K562 (cell line): ENCODE results near the gene ATG10. TPM values are rescaled to one million over a fixed set of nuclear protein-coding genes. Genes with fewer than 3 reads are reported as not detected.

Source experiments
- CSDE1 ChIP-seq, 2 experiments: fragments of 450-650 bp; IDR thresholded peaks; 2 replicates each; pipeline ENCODE4 v1.6.1; 2016; ENCODE audit warnings: mild to moderate bottlenecking in 1 of 2
- ETV1 ChIP-seq: fragments of 450-650 bp; conservative IDR thresholded peaks from 2 replicates; pipeline ENCODE4 v1.6.1; 2016; ENCODE audit warnings: missing genetic modification characterization, control low read depth, low read depth, missing compliant biosample characterization
- FOXP1 ChIP-seq: sonication (generic); formaldehyde crosslinking; IDR thresholded peaks from 2 replicates; pipeline ENCODE4 v1.8.0; 2022; ENCODE audit warnings: mild to moderate bottlenecking, missing genetic modification reagents
- MYC ChIP-seq, 2 experiments: fragments of 250-450 bp in 1 of 2; sonication (Bioruptor Pico) in 1 of 2; IDR thresholded peaks; 2 replicates each; pipeline versions ENCODE4 v1.5.1 to v1.6.1; 2012 to 2021; ENCODE audit warnings: low read depth in 2 of 2, borderline replicate concordance in 1 of 2, improper control_type of control experiment in 1 of 2, low read length in 1 of 2, mild to moderate bottlenecking in 1 of 2, moderate library complexity in 1 of 2
- POLR2A ChIP-seq: fragments of 450-650 bp; conservative IDR thresholded peaks from 2 replicates; pipeline ENCODE4 v1.6.1; 2016
- TARDBP ChIP-seq: fragments of 450-650 bp; IDR thresholded peaks from 2 replicates; pipeline ENCODE4 v1.6.1; 2016
- ZNF12 ChIP-seq: sonication (generic); formaldehyde crosslinking; IDR thresholded peaks from 2 replicates; pipeline ENCODE4 v1.4.0; 2020; ENCODE audit warnings: mild to moderate bottlenecking, missing genetic modification reagents
- ZNF165 ChIP-seq: fragments of 250-450 bp; sonication (Bioruptor Pico); IDR thresholded peaks from 2 replicates; pipeline ENCODE4 v1.4.0; 2020; ENCODE audit warnings: borderline replicate concordance
- ZNF77 ChIP-seq: fragments of 250-450 bp; sonication (Bioruptor Pico); IDR thresholded peaks from 2 replicates; pipeline ENCODE4 v1.5.0; 2020
- polyA plus RNA-seq, 8 experiments: library from polyadenylated mRNA; depleted of rRNA in 4 of 8; stranded (reverse) in 5 of 8; unstranded in 3 of 8; fragments of >200 nt; fragmentation: Nextera tagmentation in 2 of 8; fragmentation: Illumina TruSeq in 1 of 8; extraction: Ambion mirVana in 2 of 8; extraction: Trizol in 1 of 8; gene quantifications; 2 replicates each; pipeline versions ENCODE4 v1.2.1 to v1.2.3, GENCODE V29; 2011 to 2014; ENCODE audit warnings: inconsistent platforms in 1 of 8, missing spikeins in 1 of 8
- total RNA-seq, 7 experiments: library from RNA; depleted of rRNA in 6 of 7; stranded (reverse); fragments of >200 nt in 6 of 7; fragmentation: Illumina TruSeq in 2 of 7; extraction: Trizol in 2 of 7; gene quantifications; 2 replicates each; pipeline versions ENCODE4 v1.2.1 to v1.2.3, GENCODE V29; 2011 to 2021; ENCODE audit warnings: low replicate concordance in 1 of 7
- TF ChIP-seq, protein P1 (sequence below): fragments of 450-650 bp; formaldehyde crosslinking; IDR thresholded peaks from 2 replicates; pipeline ENCODE4 v1.4.0; 2022; ENCODE audit warnings: missing genetic modification characterization
- TF ChIP-seq, protein P2 (sequence below), 2 experiments: IDR thresholded peaks; 2 replicates each; pipeline ENCODE4 v1.6.1; 2011; ENCODE audit warnings: borderline replicate concordance in 1 of 2, control low read depth in 1 of 2, low read depth in 1 of 2, low read length in 1 of 2, mild to moderate bottlenecking in 1 of 2, mixed read lengths in 1 of 2, moderate library complexity in 1 of 2; ENCODE audit not compliant: insufficient read depth in 1 of 2, insufficient read length in 1 of 2, poor library complexity in 1 of 2, severe bottlenecking in 1 of 2; ENCODE audit errors: extremely low read depth in 1 of 2
- TF ChIP-seq, protein P3 (sequence below), 2 experiments: fragments of 250-450 bp in 1 of 2; fragments of 450-650 bp in 1 of 2; sonication (Bioruptor Pico) in 1 of 2; IDR thresholded peaks; 2 replicates each; pipeline versions ENCODE4 v1.6.1 to v1.8.0; 2016 to 2021; ENCODE audit warnings: mild to moderate bottlenecking in 2 of 2, moderate library complexity in 2 of 2, missing compliant biosample characterization in 1 of 2, missing genetic modification characterization in 1 of 2
- TF ChIP-seq, protein P4 (sequence below): sonication (generic); formaldehyde crosslinking; IDR thresholded peaks from 2 replicates; pipeline ENCODE4 v1.8.0; 2022; ENCODE audit warnings: mild to moderate bottlenecking, missing genetic modification reagents
- TF ChIP-seq, protein P5 (sequence below): fragments of 450-650 bp; formaldehyde crosslinking; IDR thresholded peaks from 2 replicates; pipeline ENCODE4 v1.4.0; 2020; ENCODE audit warnings: mild to moderate bottlenecking, moderate library complexity
- TF ChIP-seq, protein P6 (sequence below): fragments of 250-450 bp; sonication (Bioruptor Pico); IDR thresholded peaks from 2 replicates; pipeline ENCODE4 v1.5.1; 2021; ENCODE audit warnings: mild to moderate bottlenecking
- TF ChIP-seq, protein P7 (sequence below): fragments of 250-450 bp; sonication (Bioruptor Pico); IDR thresholded peaks from 2 replicates; pipeline ENCODE4 v1.9.0; 2021; ENCODE audit warnings: mild to moderate bottlenecking, inconsistent platforms

ATG10 gene
- total and polyA plus RNA-seq, 9 of the 15 experiments (the other 6 are each of a cell fraction or from before 2014, with no cell fraction given) = 7.0 to 18.8 (median 14.6) TPM

DNA sequence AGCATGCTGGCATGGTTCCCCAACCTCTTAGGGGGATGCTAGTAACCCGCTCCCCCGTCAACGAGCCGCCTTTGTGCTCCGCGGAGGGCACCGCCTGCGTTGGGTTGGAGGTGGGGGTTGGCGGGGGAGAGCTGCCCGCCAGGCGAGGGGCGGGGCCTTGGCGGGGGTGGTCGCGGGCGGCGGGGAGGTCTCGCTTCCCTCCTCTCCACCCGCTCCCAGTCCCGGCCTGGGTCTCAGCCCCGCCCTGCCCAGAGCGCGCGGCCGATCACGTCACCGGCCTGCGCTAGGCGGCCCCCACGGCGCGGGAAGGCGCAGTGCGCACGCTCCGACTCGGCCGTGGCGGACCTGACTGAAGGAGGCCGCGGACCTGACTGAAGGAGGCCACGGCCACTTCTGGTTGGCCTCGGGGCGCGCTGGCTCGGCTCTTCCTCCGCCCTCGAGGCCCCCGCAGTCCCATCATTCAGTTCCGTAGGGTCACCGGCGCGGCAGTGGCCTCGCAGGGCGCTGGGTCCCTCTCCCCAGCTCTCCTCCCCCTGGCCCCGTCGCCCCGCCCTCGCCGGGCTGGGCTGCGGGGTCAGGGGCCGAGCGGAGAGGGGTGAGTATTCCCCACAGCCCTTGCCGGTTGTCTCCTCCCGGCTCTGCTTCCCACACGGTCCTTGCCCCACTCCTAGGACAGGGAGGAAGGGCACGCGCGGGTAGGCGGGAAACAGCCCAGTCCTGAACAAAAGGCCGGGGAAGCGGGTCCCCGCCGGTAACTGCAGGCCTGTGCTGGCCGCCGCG is at the start of gene ATG10 (continued):
- TF ChIP-seq FOXP1 (CRISPR knock-in tag) (peak; percentile 99), ETV1 (tag) (0 out of 2 replicates have a peak, but pooled peaks have one; percentile 4), TARDBP (peak; percentile 43; the same call in 1 of the 2 replicates), ZNF165 (CRISPR knock-in tag) (peak; percentile 78; the same call in 1 of the 2 replicates), ZNF77 (CRISPR knock-in tag) (no peak), POLR2A (peak; percentile 94), CSDE1 (IDR thresholded peaks at IDR 0.05) (no peak; a peak in 1 of 4 replicates), ZNF12 (peak; percentile 72; the same call in 1 of the 2 replicates), MYC (IDR thresholded peaks at IDR 0.05; ENCODE audit: low read depth, low read length) (peak; percentile 62), MYC (CRISPR knock-in tag; IDR thresholded peaks at IDR 0.05; ENCODE audit: borderline replicate concordance, low read depth) (peak; percentile 50; the same call in 1 of the 2 replicates)
- TF ChIP-seq, protein P1, sequence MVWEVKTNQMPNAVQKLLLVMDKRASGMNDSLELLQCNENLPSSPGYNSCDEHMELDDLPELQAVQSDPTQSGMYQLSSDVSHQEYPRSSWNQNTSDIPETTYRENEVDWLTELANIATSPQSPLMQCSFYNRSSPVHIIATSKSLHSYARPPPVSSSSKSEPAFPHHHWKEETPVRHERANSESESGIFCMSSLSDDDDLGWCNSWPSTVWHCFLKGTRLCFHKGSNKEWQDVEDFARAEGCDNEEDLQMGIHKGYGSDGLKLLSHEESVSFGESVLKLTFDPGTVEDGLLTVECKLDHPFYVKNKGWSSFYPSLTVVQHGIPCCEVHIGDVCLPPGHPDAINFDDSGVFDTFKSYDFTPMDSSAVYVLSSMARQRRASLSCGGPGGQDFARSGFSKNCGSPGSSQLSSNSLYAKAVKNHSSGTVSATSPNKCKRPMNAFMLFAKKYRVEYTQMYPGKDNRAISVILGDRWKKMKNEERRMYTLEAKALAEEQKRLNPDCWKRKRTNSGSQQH = 0 out of 2 replicates have a peak, but pooled peaks have one; percentile 29
- TF ChIP-seq, protein P2, sequence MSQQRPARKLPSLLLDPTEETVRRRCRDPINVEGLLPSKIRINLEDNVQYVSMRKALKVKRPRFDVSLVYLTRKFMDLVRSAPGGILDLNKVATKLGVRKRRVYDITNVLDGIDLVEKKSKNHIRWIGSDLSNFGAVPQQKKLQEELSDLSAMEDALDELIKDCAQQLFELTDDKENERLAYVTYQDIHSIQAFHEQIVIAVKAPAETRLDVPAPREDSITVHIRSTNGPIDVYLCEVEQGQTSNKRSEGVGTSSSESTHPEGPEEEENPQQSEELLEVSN (IDR thresholded peaks at IDR 0.05; ENCODE audit: borderline replicate concordance in 1 of 2, extremely low read depth in 1 of 2, insufficient read depth in 1 of 2, insufficient read length in 1 of 2, low read depth in 1 of 2, low read length in 1 of 2, poor library complexity in 1 of 2, severe bottlenecking in 1 of 2) = peak; percentile 70 to 84
- TF ChIP-seq, protein P3, sequence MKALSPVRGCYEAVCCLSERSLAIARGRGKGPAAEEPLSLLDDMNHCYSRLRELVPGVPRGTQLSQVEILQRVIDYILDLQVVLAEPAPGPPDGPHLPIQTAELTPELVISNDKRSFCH (CRISPR knock-in tag; IDR thresholded peaks at IDR 0.05) = no peak
- TF ChIP-seq, protein P3 (tag; IDR thresholded peaks at IDR 0.05) = 0 out of 2 replicates have a peak, but pooled peaks have one; percentile 22
- TF ChIP-seq, protein P4, sequence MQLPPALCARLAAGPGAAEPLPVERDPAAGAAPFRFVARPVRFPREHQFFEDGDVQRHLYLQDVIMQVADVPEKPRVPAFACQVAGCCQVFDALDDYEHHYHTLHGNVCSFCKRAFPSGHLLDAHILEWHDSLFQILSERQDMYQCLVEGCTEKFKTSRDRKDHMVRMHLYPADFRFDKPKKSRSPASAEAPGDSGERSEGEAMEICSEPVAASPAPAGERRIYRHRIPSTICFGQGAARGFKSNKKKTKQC = peak; percentile 92
- TF ChIP-seq, protein P5, sequence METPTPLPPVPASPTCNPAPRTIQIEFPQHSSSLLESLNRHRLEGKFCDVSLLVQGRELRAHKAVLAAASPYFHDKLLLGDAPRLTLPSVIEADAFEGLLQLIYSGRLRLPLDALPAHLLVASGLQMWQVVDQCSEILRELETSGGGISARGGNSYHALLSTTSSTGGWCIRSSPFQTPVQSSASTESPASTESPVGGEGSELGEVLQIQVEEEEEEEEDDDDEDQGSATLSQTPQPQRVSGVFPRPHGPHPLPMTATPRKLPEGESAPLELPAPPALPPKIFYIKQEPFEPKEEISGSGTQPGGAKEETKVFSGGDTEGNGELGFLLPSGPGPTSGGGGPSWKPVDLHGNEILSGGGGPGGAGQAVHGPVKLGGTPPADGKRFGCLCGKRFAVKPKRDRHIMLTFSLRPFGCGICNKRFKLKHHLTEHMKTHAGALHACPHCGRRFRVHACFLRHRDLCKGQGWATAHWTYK = peak; percentile 85; the same call in 1 of the 2 replicates
- TF ChIP-seq, protein P6, sequence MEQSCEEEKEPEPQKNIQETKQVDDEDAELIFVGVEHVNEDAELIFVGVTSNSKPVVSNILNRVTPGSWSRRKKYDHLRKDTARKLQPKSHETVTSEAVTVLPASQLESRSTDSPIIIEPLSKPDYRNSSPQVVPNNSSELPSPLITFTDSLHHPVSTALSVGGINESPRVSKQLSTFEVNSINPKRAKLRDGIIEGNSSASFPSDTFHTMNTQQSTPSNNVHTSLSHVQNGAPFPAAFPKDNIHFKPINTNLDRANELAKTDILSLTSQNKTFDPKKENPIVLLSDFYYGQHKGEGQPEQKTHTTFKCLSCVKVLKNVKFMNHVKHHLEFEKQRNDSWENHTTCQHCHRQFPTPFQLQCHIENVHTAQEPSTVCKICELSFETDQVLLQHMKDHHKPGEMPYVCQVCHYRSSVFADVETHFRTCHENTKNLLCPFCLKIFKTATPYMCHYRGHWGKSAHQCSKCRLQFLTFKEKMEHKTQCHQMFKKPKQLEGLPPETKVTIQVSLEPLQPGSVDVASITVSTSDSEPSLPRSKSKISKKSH = no peak
- TF ChIP-seq, protein P7, sequence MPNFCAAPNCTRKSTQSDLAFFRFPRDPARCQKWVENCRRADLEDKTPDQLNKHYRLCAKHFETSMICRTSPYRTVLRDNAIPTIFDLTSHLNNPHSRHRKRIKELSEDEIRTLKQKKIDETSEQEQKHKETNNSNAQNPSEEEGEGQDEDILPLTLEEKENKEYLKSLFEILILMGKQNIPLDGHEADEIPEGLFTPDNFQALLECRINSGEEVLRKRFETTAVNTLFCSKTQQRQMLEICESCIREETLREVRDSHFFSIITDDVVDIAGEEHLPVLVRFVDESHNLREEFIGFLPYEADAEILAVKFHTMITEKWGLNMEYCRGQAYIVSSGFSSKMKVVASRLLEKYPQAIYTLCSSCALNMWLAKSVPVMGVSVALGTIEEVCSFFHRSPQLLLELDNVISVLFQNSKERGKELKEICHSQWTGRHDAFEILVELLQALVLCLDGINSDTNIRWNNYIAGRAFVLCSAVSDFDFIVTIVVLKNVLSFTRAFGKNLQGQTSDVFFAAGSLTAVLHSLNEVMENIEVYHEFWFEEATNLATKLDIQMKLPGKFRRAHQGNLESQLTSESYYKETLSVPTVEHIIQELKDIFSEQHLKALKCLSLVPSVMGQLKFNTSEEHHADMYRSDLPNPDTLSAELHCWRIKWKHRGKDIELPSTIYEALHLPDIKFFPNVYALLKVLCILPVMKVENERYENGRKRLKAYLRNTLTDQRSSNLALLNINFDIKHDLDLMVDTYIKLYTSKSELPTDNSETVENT (CRISPR knock-in tag) = peak; percentile 74
